ACHN (cell line): ENCODE measurements around the gene INPP5K.
"Not testable (repeated sequence)": the region's sequence is repeated elsewhere in the genome, so short reads cannot be mapped to it uniquely, and the experiment has no call there.

Experiments
- DNase-seq: peaks from one replicate; pipeline ENCODE4 v3.0.0-alpha.2; 2015
- in situ Hi-C: cut with HindIII; loops from 2 replicates; pipeline ENCODE4 v1.10.0; 2017; ENCODE audit warnings: low sequenced_read_pairs, low pct_ligation_motif_present, low pct_unique_long_range_greater_than_20kb

INPP5K gene

GRCh38 chr17:1473170-1473569 is 43.2 kb downstream of the INPP5K start:
- no peak for DNase-seq

DNA sequence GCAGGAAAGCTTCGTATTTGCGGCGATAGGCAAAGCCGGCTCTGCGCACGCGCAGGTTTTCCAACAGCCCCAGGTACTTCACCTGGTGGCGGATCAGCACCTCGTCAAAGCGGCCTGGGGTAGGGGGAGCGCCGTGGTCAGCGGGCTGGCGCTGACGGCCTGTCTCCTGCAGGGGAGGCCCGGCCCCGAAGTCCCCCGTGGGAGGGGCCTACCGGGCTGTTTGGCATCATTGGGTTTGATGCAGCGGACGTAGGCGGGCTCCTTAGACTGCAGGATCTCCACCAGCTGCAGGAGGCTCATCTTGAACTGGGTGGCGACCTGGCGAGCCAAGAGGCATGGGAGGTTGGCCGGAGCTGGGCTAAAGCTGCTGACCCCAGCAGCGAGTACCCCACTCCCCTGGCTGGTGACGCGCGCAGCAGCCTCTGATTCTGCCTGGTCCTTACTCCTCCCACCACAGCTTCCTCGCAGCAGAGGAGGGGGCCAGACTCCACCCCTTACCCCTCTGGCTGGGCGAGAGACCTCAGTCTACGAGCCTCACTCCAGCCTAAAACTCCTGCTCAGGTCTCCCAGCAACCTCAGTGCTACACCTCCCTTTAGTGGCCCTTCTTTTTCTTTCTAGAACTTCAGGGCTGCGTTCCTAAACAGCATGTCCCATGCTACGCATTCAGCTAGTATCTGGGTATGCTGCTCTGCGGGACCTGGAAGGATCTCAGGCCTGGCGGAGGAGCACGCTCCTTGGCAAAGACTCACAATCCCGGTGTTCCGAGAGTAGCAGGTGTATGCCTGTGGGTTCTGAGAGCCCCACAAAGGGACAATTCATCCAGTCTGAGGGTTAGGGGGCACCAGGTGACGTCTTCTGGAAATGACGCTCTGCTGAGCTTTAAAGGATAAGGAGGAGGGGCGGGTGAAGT is 44.2 kb downstream of the INPP5K start:
- in situ Hi-C loops: no loop called here
- no peak for DNase-seq

More at GRCh38 chr17:1473170-1473569, 43.2 kb downstream of the INPP5K start:
- in situ Hi-C loops: no loop called here

DNA sequence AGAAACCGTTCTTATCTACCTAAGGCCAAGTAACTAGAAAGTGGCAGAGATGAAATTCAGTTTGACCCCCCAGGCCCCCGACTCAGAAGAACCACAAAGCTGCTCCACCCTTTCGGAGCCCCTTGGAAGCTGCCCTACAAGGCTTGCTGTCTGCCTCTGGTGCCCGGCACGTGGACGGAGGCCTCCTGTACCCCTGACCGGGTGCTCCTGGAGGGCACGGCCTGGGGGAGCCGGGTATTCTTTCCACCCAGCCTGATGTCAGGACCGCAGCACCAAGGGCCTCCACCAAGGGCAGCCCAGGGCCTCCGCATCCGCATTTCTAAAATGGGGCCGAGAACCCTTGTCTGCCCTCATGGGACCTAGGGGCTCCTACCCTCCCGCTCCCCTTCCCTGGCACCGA is 44.9 kb downstream of the INPP5K start:
- DNase-seq: no peak
- in situ Hi-C loops: no loop called here

DNA sequence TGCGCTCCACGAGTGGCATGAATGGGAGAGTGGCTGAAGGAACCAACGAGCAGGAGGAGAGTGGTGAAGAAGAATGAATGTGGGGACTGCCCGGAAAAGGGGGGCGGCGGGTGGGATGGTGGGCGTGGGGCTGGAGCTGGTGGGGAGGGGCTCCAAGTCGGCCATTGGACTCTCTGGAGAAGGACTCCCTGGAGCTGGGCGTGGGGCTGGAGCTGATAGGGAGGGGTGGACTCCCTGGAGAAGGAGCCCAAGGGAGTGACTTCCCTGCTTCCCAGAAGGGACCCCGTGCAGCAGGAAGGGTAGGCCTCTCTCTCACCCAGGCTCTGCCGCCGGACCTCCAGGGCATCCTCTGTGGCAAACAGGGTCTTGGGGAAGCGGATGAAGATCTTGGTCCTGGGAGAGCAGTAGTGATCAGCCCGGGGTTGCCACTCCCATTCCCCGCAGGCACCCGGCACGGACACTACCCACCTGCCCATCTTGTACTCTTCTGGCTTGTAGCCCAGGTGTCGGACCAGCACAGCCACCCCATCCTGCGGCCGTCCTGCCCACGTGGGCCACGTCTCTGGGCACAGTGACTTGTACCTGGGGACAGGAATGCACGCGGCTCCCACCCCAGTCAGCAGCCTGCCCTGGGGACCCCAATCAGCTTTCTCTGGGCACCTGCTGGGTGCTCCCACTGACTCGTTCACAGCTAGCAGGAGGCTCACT is 45.5 kb downstream of the INPP5K start:
- no peak for DNase-seq
- in situ Hi-C loops: no loop called here

- in situ Hi-C loops: no loop called here
- DNase-seq: no peak
These were observed 46.2 kb downstream of the INPP5K start for GRCh38 chr17:1470071-1470754.

- in situ Hi-C loops: no loop called here
- DNase-seq: no peak
These were observed 47.1 kb downstream of the INPP5K start for GRCh38 chr17:1469231-1469852.

GRCh38 chr17:1467898-1468492 is 48.4 kb downstream of the INPP5K start:
- no peak for DNase-seq
- in situ Hi-C loops: no loop called here

- in situ Hi-C loops: no loop called here
- DNase-seq: no peak
These were observed 49.2 kb downstream of the INPP5K start for GRCh38 chr17:1467258-1467657.

GRCh38 chr17:1464186-1464585 is 52.2 kb downstream of the INPP5K start:
- no peak for DNase-seq
- in situ Hi-C loops: no loop called here

- in situ Hi-C loops: no loop called here
- DNase-seq: no peak
These were observed 54.0 kb downstream of the INPP5K start for GRCh38 chr17:1462164-1463112.

DNA sequence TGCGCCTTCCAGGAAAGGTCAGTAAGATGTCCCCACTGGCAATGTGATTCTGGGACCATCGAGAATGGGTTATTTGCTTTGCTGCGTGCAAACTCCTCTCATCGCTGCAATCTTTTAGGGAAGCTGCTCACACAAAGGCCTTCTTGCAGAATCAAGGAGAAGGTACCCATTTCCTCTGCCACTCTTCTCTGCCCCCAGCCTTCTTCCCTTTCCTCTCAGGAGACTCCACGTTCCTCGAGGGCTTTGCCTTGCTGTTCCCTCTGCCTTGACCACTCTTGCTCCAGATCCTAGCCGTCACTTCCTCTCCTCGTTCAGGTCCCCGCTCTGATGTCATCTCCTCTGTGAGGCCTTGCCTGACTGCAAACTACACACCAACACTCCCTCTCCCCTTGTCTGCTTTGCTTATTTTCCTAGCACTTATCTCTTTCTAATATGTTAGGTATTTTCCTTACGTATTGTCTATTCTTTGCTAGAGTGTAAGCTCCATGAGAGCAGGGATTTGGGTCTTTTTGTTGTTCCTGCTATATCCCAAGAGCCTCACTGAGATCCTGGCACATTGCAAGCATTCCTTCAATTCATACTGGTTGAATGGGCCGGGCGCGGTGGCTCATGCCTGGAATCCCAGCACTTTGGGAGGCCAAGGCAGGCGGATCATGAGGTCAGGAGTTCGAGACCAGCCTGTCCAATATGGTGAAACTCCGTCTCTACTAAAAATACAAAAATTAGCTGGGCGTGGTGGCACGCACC is 55.0 kb downstream of the INPP5K start:
- in situ Hi-C loops: no loop called here

GRCh38 chr17:1460233-1460632 is 56.2 kb downstream of the INPP5K start:
- DNase-seq: peak; percentile 45
- in situ Hi-C loops: no loop called here

More for the DNA sequence above, 55.0 kb downstream of the INPP5K start:
- DNase-seq: no peak

DNA sequence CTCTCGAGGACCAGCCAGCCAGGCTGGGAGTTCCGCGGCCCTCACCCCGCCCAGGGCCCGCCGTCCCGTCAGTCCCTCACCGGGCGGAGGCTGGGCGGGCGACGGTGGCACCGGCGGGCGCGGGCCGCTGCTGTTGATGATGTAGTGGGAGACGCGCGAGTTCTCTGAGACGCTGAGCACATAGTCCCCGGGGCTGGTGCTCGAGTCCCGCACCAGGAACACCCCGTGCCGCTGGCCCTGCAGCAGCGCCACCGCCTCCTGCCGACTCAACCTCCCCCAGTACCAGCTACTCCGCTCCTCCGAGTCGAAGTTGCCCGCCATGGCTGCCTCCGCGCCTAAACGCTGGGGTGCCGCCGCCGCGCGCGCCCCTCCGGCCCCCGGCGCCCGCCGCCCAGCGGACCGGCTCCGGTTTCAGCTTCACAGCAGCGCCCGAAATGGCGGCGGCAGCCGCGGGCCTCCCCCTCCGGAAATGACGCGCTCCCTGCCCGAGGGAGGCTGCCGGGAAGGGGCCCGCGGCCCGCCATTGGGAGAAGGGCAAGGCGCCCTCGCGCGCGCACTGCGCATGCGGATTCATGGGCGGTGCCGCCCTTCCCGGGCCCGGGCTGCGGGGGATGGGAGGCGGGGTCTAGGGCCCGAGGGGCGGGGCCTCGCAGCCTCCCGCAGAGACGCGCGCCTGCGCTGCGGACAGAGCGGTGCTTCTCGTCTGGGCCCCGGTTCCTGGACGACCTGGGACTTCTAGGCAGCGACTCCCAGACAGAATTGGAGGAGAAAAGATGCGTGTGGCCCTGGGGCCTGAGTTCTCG is 60.4 kb downstream of the INPP5K start, which contains the start of gene CRK:
Gene CRK (minus strand): TSS at position 436 of the 803 bp plus-strand sequence. CDS start 115 bp downstream, at position 321.
- in situ Hi-C loops: no loop called here
- peak; percentile 97 for DNase-seq

DNA sequence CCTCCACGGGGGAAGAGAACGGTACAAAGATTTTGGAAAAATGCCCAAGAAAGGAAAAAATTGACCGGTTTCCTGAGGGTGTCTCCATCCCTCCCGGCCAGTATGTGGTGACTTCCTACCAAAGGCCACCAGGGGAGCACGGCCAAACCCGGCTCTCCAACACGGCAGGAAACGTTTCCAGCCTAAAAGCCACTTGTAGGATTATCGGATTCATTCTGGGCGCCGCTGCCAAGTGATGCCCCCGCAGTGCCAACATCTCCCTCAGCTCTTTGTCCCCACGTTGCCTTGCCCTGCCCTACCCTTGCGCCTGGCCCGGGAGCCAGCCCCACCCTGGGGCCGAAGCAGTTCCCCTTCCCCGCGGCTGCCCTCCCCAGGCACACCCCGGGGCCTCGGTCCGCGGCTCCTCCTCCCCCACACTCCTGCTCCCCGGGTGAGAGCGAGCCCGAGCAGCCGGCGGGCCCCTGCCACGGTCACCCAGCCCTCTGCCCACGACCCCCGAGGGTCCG is 61.1 kb downstream of the INPP5K start:
- in situ Hi-C loops: no loop called here

DNA sequence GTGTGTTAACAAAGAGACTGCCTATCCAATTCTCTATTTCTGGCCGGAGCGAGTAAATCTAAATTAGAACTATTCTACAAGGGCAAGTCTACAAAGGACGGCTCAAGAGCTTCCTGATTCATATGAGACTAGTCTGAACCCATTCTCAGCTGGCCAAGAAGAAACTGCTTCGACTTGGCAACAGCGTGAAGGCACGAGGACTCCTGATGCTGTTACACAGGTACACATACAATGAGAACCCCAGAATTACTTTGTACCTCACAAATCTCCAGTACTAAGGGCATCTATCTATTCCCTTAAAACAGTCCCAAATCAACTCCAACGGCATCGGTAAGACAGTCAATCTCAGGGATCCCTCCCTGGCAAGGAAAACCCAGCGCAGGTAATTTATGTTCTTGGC is 61.9 kb downstream of the INPP5K start:
- no peak for DNase-seq
- in situ Hi-C loops: no loop called here

More for the DNA sequence above, 61.1 kb downstream of the INPP5K start:
- DNase-seq: peak; percentile 84

DNA sequence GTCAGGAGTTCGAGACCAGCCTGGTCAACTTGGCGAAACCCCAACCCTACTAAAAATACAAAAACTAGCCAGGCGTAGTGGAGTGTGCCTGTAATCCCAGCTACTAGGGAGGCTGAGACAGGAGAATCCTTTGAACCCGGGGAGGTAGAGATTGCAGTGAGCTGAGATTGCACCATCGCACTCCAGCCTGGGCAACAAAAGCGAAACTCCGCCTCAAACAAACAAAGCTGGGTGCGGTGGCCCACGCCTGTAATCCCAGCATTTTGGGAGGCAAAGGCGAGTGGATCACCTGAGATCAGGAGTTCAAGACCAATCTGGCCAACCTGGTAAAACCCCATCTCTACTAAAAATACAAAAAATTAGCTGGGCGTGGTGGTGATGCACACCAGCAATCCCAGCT is 62.7 kb downstream of the INPP5K start:
- DNase-seq, in situ Hi-C loops: not testable (repeated sequence)
